ENCODE data around the gene BRPF3.

- TF ChIP-seq CTCF (IDR thresholded peaks at IDR 0.05; ENCODE audit: low read length), result no peak
- TF ChIP-seq EZH2 (IDR thresholded peaks at IDR 0.05; ENCODE audit: borderline replicate concordance, low read length), result no peak
Measured at GRCh38 chr6:36196880-36197548, 470 bp downstream of the BRPF3 start.
